Measurements from ENCODE around the gene CCNA2.

Gene CCNA2

GRCh38 chr4:121842862-121843261 lies 19.2 kb upstream of the CCNA2 start:
- no peak overlapping the region for H3K27ac ChIP-seq
- no peak for TF ChIP-seq CTCF (conservative IDR thresholded peaks at IDR 0.05)
- no peak for TF ChIP-seq ZFX (IDR thresholded peaks at IDR 0.05)

- TF ChIP-seq CTCF (conservative IDR thresholded peaks at IDR 0.05) (no peak), ZFX (IDR thresholded peaks at IDR 0.05) (no peak)
- H3K27ac ChIP-seq = no peak overlapping the region
Observed at GRCh38 chr4:121838136-121838535, 14.5 kb upstream of the CCNA2 start.

GRCh38 chr4:121829511-121829910 lies 5.8 kb upstream of the CCNA2 start:
- no peak overlapping the region for H3K27ac ChIP-seq
- no peak for TF ChIP-seq CTCF (conservative IDR thresholded peaks at IDR 0.05)
- no peak for TF ChIP-seq ZFX (IDR thresholded peaks at IDR 0.05)

- H3K27ac ChIP-seq = no peak overlapping the region
- TF ChIP-seq ZFX (IDR thresholded peaks at IDR 0.05) (no peak), CTCF (conservative IDR thresholded peaks at IDR 0.05) (no peak)
Observed at GRCh38 chr4:121827853-121828252, 4.2 kb upstream of the CCNA2 start.

- TF ChIP-seq CTCF (conservative IDR thresholded peaks at IDR 0.05) = no peak
- TF ChIP-seq ZFX (IDR thresholded peaks at IDR 0.05) = no peak
- H3K27ac ChIP-seq = no peak overlapping the region
Observed at GRCh38 chr4:121824950-121825349, 1.3 kb upstream of the CCNA2 start.

- no peak for TF ChIP-seq ZFX (IDR thresholded peaks at IDR 0.05)
- TF ChIP-seq CTCF (conservative IDR thresholded peaks at IDR 0.05) = 0 out of 2 replicates have a peak, but pooled peaks have one; percentile 4
- H3K27ac ChIP-seq = peak overlapping the region; percentile 93
Observed at GRCh38 chr4:121824171-121824527, 466 bp upstream of the CCNA2 start.

- TF ChIP-seq ZFX (IDR thresholded peaks at IDR 0.05) (no peak), CTCF (conservative IDR thresholded peaks at IDR 0.05) (peak; percentile 24)
- H3K27ac ChIP-seq = peak overlapping the region; percentile 93
Observed at GRCh38 chr4:121822796-121823504, 733 bp downstream of the CCNA2 start.

Measured in C4-2B (cell line).